Measurements from ENCODE around the gene PPP6R2. TPM values are rescaled to one million over a fixed set of nuclear protein-coding genes. Genes with fewer than 3 reads are reported as not detected.

Gene PPP6R2
- total RNA-seq, 2 experiments from 2014 or later, result 38.3 to 41.2 TPM

- no peak overlapping the region for H3K27ac Mint-ChIP-seq
- no peak overlapping the region for H3K4me3 Mint-ChIP-seq
- H3K27me3 Mint-ChIP-seq, result no peaks in the 10 kb centered on the region
- no peaks in the 10 kb centered on the region for H3K9me3 Mint-ChIP-seq
- no peak for DNase-seq
- H3K36me3 Mint-ChIP-seq, result peaks cover 5% of the 10 kb centered on the region
- H3K4me1 Mint-ChIP-seq, result no peaks in the 10 kb centered on the region
Observed at GRCh38 chr22:50414476-50415248, 71.5 kb downstream of the PPP6R2 start.

- Mint-ChIP-seq H3K27me3 (no peaks in the 10 kb centered on the region), H3K27ac (no peak overlapping the region), H3K36me3 (peaks cover 5% of the 10 kb centered on the region), H3K4me1 (no peaks in the 10 kb centered on the region), H3K4me3 (no peak overlapping the region), H3K9me3 (no peaks in the 10 kb centered on the region)
- DNase-seq, result no peak
Observed at GRCh38 chr22:50415426-50415825, 72.3 kb downstream of the PPP6R2 start.

- DNase-seq, result no peak
- Mint-ChIP-seq H3K36me3 (peaks cover 5% of the 10 kb centered on the region), H3K4me3 (no peak overlapping the region), H3K4me1 (no peaks in the 10 kb centered on the region), H3K9me3 (no peaks in the 10 kb centered on the region), H3K27ac (no peak overlapping the region), H3K27me3 (no peaks in the 10 kb centered on the region)
Observed at GRCh38 chr22:50416996-50417395, 73.9 kb downstream of the PPP6R2 start.

GRCh38 chr22:50417411-50418210 lies 74.5 kb downstream of the PPP6R2 start:
- H3K36me3 Mint-ChIP-seq, result peaks cover 5% of the 10 kb centered on the region
- H3K4me3 Mint-ChIP-seq, result no peak overlapping the region
- no peaks in the 10 kb centered on the region for H3K9me3 Mint-ChIP-seq
- H3K27ac Mint-ChIP-seq, result peak overlapping the region; percentile 38
- H3K4me1 Mint-ChIP-seq, result no peaks in the 10 kb centered on the region
- H3K27me3 Mint-ChIP-seq, result no peaks in the 10 kb centered on the region
- DNase-seq, result no peak

- no peaks in the 10 kb centered on the region for H3K9me3 Mint-ChIP-seq
- no peak overlapping the region for H3K4me3 Mint-ChIP-seq
- DNase-seq, result no peak
- H3K27ac Mint-ChIP-seq, result no peak overlapping the region
- no peaks in the 10 kb centered on the region for H3K27me3 Mint-ChIP-seq
- peaks cover 5% of the 10 kb centered on the region for H3K36me3 Mint-ChIP-seq
- no peaks in the 10 kb centered on the region for H3K4me1 Mint-ChIP-seq
Observed at GRCh38 chr22:50418624-50419023, 75.5 kb downstream of the PPP6R2 start.

- no peaks in the 10 kb centered on the region for H3K4me1 Mint-ChIP-seq
- no peak overlapping the region for H3K27ac Mint-ChIP-seq
- no peaks in the 10 kb centered on the region for H3K9me3 Mint-ChIP-seq
- H3K36me3 Mint-ChIP-seq, result peaks cover 5% of the 10 kb centered on the region
- no peak for DNase-seq
- no peak overlapping the region for H3K4me3 Mint-ChIP-seq
- no peaks in the 10 kb centered on the region for H3K27me3 Mint-ChIP-seq
Observed at GRCh38 chr22:50419116-50419515, 76.0 kb downstream of the PPP6R2 start.

GRCh38 chr22:50420015-50420414 lies 76.9 kb downstream of the PPP6R2 start:
- peaks cover 3% of the 10 kb centered on the region for H3K36me3 Mint-ChIP-seq
- DNase-seq, result no peak
- H3K4me3 Mint-ChIP-seq, result no peak overlapping the region
- no peaks in the 10 kb centered on the region for H3K27me3 Mint-ChIP-seq
- H3K9me3 Mint-ChIP-seq, result no peaks in the 10 kb centered on the region
- no peak overlapping the region for H3K27ac Mint-ChIP-seq
- H3K4me1 Mint-ChIP-seq, result no peaks in the 10 kb centered on the region

- Mint-ChIP-seq H3K27ac (no peak overlapping the region), H3K4me3 (no peak overlapping the region), H3K27me3 (no peaks in the 10 kb centered on the region), H3K36me3 (peaks cover 3% of the 10 kb centered on the region), H3K9me3 (no peaks in the 10 kb centered on the region), H3K4me1 (no peaks in the 10 kb centered on the region)
- DNase-seq, result no peak
Observed at GRCh38 chr22:50420581-50420980, 77.5 kb downstream of the PPP6R2 start.

GRCh38 chr22:50422046-50422445 lies 78.9 kb downstream of the PPP6R2 start:
- Mint-ChIP-seq H3K27ac (no peak overlapping the region), H3K36me3 (peaks cover 3% of the 10 kb centered on the region), H3K4me3 (no peak overlapping the region), H3K9me3 (no peaks in the 10 kb centered on the region), H3K4me1 (no peaks in the 10 kb centered on the region), H3K27me3 (no peaks in the 10 kb centered on the region)
- DNase-seq, result no peak

- H3K27me3 Mint-ChIP-seq, result no peaks in the 10 kb centered on the region
- H3K4me3 Mint-ChIP-seq, result no peak overlapping the region
- no peak for DNase-seq
- no peaks in the 10 kb centered on the region for H3K4me1 Mint-ChIP-seq
- H3K27ac Mint-ChIP-seq, result no peak overlapping the region
- peaks cover 5% of the 10 kb centered on the region for H3K36me3 Mint-ChIP-seq
- H3K9me3 Mint-ChIP-seq, result no peaks in the 10 kb centered on the region
Observed at GRCh38 chr22:50422961-50423815, 80.1 kb downstream of the PPP6R2 start.

GRCh38 chr22:50423956-50424355 lies 80.8 kb downstream of the PPP6R2 start:
- Mint-ChIP-seq H3K27ac (no peak overlapping the region), H3K4me3 (no peak overlapping the region), H3K4me1 (no peaks in the 10 kb centered on the region), H3K9me3 (no peaks in the 10 kb centered on the region), H3K27me3 (no peaks in the 10 kb centered on the region), H3K36me3 (peaks cover 8% of the 10 kb centered on the region)
- DNase-seq, result no peak

- Mint-ChIP-seq H3K27me3 (no peaks in the 10 kb centered on the region), H3K4me1 (no peaks in the 10 kb centered on the region), H3K36me3 (peaks cover 8% of the 10 kb centered on the region), H3K27ac (no peak overlapping the region), H3K4me3 (no peak overlapping the region), H3K9me3 (no peaks in the 10 kb centered on the region)
- no peak for DNase-seq
Observed at GRCh38 chr22:50425179-50425916, 82.2 kb downstream of the PPP6R2 start.

GRCh38 chr22:50432131-50432876 lies 89.2 kb downstream of the PPP6R2 start:
- Mint-ChIP-seq H3K27ac (no peak overlapping the region), H3K4me1 (no peaks in the 10 kb centered on the region), H3K27me3 (no peaks in the 10 kb centered on the region), H3K9me3 (no peaks in the 10 kb centered on the region), H3K36me3 (peaks cover 10% of the 10 kb centered on the region), H3K4me3 (no peak overlapping the region)
- no peak for DNase-seq

Measured in activated naive CD8-positive, alpha-beta T cell treated with anti-CD3 and anti-CD28 coated beads for 36 hours (primary cell).